Panc1 (cell line): ENCODE measurements around the gene TEX13D. TPM values are rescaled to one million over a fixed set of nuclear protein-coding genes. Genes with fewer than 3 reads are reported as not detected.

Source experiments
- ATAC-seq: fragments of 200-7000 bp; cut with Tn5 transposase; 2 replicates; pipeline ENCODE4 v1.9.1; 2020; ENCODE audit warnings: mild to moderate bottlenecking, moderate library complexity
- BruUV-seq: library from RNA; stranded (reverse); fragments of 400-500 nt; replicated peaks from 2 replicates; lab custom pipeline; 2021; lab: Mats Ljungman, UMichigan
- CTCF ChIA-PET: fragments of 300-600 bp; sonication (Branson Sonifier 250); formaldehyde crosslinking; loops from one replicate; lab custom pipeline; 2022; ENCODE audit warnings: antibody characterized with exemption; lab: Charles Lee
- POLR2A ChIA-PET: fragments of 300-600 bp; sonication (Branson Sonifier 250); formaldehyde crosslinking; loops from one replicate; lab custom pipeline; 2022; ENCODE audit warnings: antibody characterized with exemption; lab: Charles Lee
- DNase-seq: peaks from one replicate; pipeline ENCODE4 v3.0.0-alpha.2; 2010; ENCODE audit warnings: low read depth, low spot score
- H3K27ac ChIP-seq: 2 replicates; pipeline ENCODE4 v1.5.1; 2011; ENCODE audit warnings: mild to moderate bottlenecking, low read length, inconsistent platforms
- H3K27me3 ChIP-seq: fragments of 200-500 bp; sonication (Bioruptor generic); 2 replicates; pipeline ENCODE4 v1.6.0; 2014; ENCODE audit warnings: low read length, inconsistent platforms; ENCODE audit not compliant: control insufficient read depth, insufficient read depth
- H3K36me3 ChIP-seq: fragments of 200-500 bp; sonication (Bioruptor generic); 2 replicates; pipeline ENCODE4 v1.5.1; 2014; ENCODE audit warnings: inconsistent platforms, mild to moderate bottlenecking, low read length, moderate library complexity; ENCODE audit not compliant: control insufficient read depth, insufficient read depth
- H3K4me1 ChIP-seq: 2 replicates; pipeline ENCODE4 v1.5.1; 2011; ENCODE audit warnings: inconsistent platforms, mild to moderate bottlenecking, low read length, moderate library complexity; ENCODE audit not compliant: control insufficient read depth, insufficient read depth
- H3K4me3 ChIP-seq, 2 experiments: 2 replicates each; pipeline ENCODE4 v1.5.1; 2011 to 2012; ENCODE audit warnings: low read depth in 2 of 2, low read length in 2 of 2, mild to moderate bottlenecking in 2 of 2, inconsistent platforms in 1 of 2, moderate library complexity in 1 of 2
- H3K9me3 ChIP-seq: fragments of 200-500 bp; sonication (Bioruptor generic); 2 replicates; pipeline ENCODE4 v1.5.1; 2014; ENCODE audit warnings: low read depth, mild to moderate bottlenecking, inconsistent platforms, low read length, moderate library complexity; ENCODE audit not compliant: control insufficient read depth, insufficient read depth
- POLR2AphosphoS5 ChIP-seq: IDR thresholded peaks from 2 replicates; pipeline ENCODE4 v1.6.1; 2012; ENCODE audit warnings: mild to moderate bottlenecking, low read depth, low read length, moderate library complexity
- SIN3A ChIP-seq: IDR thresholded peaks from 2 replicates; pipeline ENCODE4 v1.6.1; 2012; ENCODE audit warnings: low read depth, mild to moderate bottlenecking, low read length, moderate library complexity, borderline replicate concordance; ENCODE audit not compliant: insufficient read depth
- TCF7L2 ChIP-seq: IDR thresholded peaks from 2 replicates; pipeline ENCODE4 v1.6.1; 2011; ENCODE audit warnings: mild to moderate bottlenecking, low read depth, low read length, inconsistent platforms
- in situ Hi-C: cut with HindIII; loops from 2 replicates; pipeline ENCODE4 v1.10.0; 2016; ENCODE audit warnings: low sequenced_read_pairs, low pct_unique_long_range_greater_than_20kb
- intact Hi-C: fragments of 100-400 bp; cut with micrococcal nuclease; formaldehyde crosslinking; loops from one replicate; pipeline ENCODE4 v1.10.0; 2022; ENCODE audit not compliant: unreplicated experiment
- total RNA-seq: library from RNA; stranded (reverse); gene quantifications from one replicate; pipeline ENCODE4 v1.2.1, GENCODE V29; 2021; ENCODE audit not compliant: unreplicated experiment
- TF ChIP-seq, protein P1 (sequence below): fragments of 450-650 bp; IDR thresholded peaks from 2 replicates; pipeline ENCODE4 v1.5.1; 2017; ENCODE audit warnings: mild to moderate bottlenecking
- TF ChIP-seq, protein P2 (sequence below), 2 experiments: IDR thresholded peaks; 2 replicates each; pipeline ENCODE4 v1.6.1; 2011 to 2012; ENCODE audit warnings: low read depth in 2 of 2, control low read depth in 1 of 2, low read length in 1 of 2, mild to moderate bottlenecking in 1 of 2, moderate library complexity in 1 of 2; ENCODE audit not compliant: insufficient read depth in 1 of 2

The TEX13D gene
- total RNA-seq, 1 experiment from 2014 or later = not detected

DNA sequence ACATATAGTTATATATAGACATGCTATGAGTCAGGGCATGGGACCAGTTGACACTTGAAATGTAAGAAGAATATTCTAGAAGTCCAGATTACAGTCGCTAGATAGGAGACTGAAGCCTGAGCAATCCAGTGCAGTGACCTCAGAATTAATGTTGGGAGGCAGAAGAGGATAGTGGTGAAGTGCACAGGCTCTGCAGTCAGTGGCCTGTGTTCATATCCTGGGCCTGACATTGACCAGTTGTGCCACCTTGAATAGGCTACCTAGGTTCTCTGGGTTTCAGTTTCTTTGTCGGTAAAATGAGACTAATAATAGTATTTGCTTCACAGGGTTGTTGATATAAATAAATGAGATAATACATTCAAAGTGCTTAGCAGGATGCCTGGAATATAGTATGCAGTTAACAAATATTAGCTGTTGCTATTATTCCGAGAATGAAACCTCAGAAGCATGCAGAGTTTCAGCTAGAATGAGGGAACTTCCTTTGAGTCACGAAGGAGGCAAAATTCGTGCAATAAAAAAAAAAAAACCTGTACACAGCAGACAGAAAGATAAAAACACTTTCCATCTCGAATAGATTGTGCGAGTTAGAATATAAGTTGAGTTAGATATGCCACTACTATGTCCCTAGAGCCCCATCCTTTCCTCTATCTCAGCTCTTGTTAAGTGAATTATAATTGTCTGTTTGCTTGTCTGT is 9.9 kb downstream of the TEX13D start:
- POLR2A ChIA-PET = no interaction called here
- Histone ChIP-seq H3K4me3 (no peak overlapping the region), H3K9me3 (no peaks in the 10 kb centered on the region), H3K4me1 (no peaks in the 10 kb centered on the region), H3K27ac (no peak overlapping the region), H3K36me3 (no peaks in the 10 kb centered on the region), H3K27me3 (no peaks in the 10 kb centered on the region)
- ATAC-seq (no peak), DNase-seq (no peak)
- intact Hi-C loops = no loop called here
- CTCF ChIA-PET = no interaction called here
- TF ChIP-seq TCF7L2 (no peak), SIN3A (no peak), POLR2AphosphoS5 (no peak)
- TF ChIP-seq, protein P1, sequence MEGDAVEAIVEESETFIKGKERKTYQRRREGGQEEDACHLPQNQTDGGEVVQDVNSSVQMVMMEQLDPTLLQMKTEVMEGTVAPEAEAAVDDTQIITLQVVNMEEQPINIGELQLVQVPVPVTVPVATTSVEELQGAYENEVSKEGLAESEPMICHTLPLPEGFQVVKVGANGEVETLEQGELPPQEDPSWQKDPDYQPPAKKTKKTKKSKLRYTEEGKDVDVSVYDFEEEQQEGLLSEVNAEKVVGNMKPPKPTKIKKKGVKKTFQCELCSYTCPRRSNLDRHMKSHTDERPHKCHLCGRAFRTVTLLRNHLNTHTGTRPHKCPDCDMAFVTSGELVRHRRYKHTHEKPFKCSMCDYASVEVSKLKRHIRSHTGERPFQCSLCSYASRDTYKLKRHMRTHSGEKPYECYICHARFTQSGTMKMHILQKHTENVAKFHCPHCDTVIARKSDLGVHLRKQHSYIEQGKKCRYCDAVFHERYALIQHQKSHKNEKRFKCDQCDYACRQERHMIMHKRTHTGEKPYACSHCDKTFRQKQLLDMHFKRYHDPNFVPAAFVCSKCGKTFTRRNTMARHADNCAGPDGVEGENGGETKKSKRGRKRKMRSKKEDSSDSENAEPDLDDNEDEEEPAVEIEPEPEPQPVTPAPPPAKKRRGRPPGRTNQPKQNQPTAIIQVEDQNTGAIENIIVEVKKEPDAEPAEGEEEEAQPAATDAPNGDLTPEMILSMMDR = no peak
- TF ChIP-seq, protein P2, sequence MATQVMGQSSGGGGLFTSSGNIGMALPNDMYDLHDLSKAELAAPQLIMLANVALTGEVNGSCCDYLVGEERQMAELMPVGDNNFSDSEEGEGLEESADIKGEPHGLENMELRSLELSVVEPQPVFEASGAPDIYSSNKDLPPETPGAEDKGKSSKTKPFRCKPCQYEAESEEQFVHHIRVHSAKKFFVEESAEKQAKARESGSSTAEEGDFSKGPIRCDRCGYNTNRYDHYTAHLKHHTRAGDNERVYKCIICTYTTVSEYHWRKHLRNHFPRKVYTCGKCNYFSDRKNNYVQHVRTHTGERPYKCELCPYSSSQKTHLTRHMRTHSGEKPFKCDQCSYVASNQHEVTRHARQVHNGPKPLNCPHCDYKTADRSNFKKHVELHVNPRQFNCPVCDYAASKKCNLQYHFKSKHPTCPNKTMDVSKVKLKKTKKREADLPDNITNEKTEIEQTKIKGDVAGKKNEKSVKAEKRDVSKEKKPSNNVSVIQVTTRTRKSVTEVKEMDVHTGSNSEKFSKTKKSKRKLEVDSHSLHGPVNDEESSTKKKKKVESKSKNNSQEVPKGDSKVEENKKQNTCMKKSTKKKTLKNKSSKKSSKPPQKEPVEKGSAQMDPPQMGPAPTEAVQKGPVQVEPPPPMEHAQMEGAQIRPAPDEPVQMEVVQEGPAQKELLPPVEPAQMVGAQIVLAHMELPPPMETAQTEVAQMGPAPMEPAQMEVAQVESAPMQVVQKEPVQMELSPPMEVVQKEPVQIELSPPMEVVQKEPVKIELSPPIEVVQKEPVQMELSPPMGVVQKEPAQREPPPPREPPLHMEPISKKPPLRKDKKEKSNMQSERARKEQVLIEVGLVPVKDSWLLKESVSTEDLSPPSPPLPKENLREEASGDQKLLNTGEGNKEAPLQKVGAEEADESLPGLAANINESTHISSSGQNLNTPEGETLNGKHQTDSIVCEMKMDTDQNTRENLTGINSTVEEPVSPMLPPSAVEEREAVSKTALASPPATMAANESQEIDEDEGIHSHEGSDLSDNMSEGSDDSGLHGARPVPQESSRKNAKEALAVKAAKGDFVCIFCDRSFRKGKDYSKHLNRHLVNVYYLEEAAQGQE (IDR thresholded peaks at IDR 0.05; ENCODE audit: insufficient read depth in 1 of 2, low read depth in 2 of 2, low read length in 1 of 2) = no peak
- in situ Hi-C loops = no loop called here
- no TSS peak for BruUV-seq

DNA sequence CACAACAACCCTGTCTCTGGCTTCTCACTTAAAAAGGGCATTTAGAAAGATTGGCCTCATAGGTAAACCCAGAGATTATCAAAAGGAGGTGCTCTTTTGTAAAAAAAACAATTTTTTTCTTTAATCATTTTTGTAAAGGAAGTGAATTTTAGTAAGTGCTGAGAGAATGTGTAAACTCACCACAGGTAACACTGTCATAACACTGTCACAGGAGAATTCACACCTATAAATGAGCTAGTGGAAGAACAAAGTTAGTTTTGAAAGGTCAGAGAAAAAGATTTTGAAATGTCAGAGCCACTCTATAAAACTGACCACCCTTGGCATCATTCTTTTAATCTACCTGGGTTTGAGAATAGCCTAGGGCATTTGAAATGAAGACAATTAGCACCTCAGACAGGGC is 10.6 kb downstream of the TEX13D start:
- DNase-seq (no peak), ATAC-seq (no peak)
- in situ Hi-C loops (no loop called here), intact Hi-C loops (no loop called here)
- no peak overlapping the region for H3K4me3 ChIP-seq
- H3K9me3 ChIP-seq = no peaks in the 10 kb centered on the region
- H3K4me1 ChIP-seq = no peaks in the 10 kb centered on the region
- H3K36me3 ChIP-seq = no peaks in the 10 kb centered on the region
- BruUV-seq = no TSS peak
- no peak overlapping the region for H3K27ac ChIP-seq
- no peaks in the 10 kb centered on the region for H3K27me3 ChIP-seq
- ChIA-PET POLR2A (no interaction called here), CTCF (no interaction called here)
- TF ChIP-seq SIN3A (no peak), POLR2AphosphoS5 (no peak), TCF7L2 (no peak)
- TF ChIP-seq, protein P1 = no peak
- TF ChIP-seq, protein P2 (IDR thresholded peaks at IDR 0.05; ENCODE audit: insufficient read depth in 1 of 2, low read depth in 2 of 2, low read length in 1 of 2) = no peak
